HG03103 (cell line): ENCODE data around the gene DNAAF3.
"Not testable (repeated sequence)": the region's sequence is repeated elsewhere in the genome, so short reads cannot be mapped to it uniquely, and the experiment has no call there.

Experiments used
- ATAC-seq: cut with Tn5 transposase; IDR thresholded peaks from one replicate; pipeline ENCODE4 v1.9.1; 2021; ENCODE audit warnings: low read depth; ENCODE audit not compliant: unreplicated experiment

DNAAF3 gene

GRCh38 chr19:55176076-55176475 is 9.7 kb upstream of the DNAAF3 start:
- no peak for ATAC-seq

- ATAC-seq: no peak
Measured at GRCh38 chr19:55175117-55175867, 8.9 kb upstream of the DNAAF3 start.

- no peak for ATAC-seq
Measured at GRCh38 chr19:55174425-55175116, 8.2 kb upstream of the DNAAF3 start.

GRCh38 chr19:55173714-55174409 is 7.4 kb upstream of the DNAAF3 start:
- no peak for ATAC-seq

- no peak for ATAC-seq
Measured at GRCh38 chr19:55173186-55173713, 6.8 kb upstream of the DNAAF3 start.

- no peak for ATAC-seq
Measured at GRCh38 chr19:55172741-55173140, 6.3 kb upstream of the DNAAF3 start.

- ATAC-seq: not testable (repeated sequence)
Measured at GRCh38 chr19:55172318-55172717, 5.9 kb upstream of the DNAAF3 start.

GRCh38 chr19:55171440-55171839 is 5.0 kb upstream of the DNAAF3 start:
- ATAC-seq: no peak

- no peak for ATAC-seq
Measured at GRCh38 chr19:55169136-55169535, 2.7 kb upstream of the DNAAF3 start.

- ATAC-seq: no peak
Measured at GRCh38 chr19:55165952-55166529, 372 bp downstream of the DNAAF3 start.

- no peak for ATAC-seq
Measured at GRCh38 chr19:55161571-55162322, 4.7 kb downstream of the DNAAF3 start.

- no peak for ATAC-seq
Measured at GRCh38 chr19:55160986-55161365, 5.4 kb downstream of the DNAAF3 start.

GRCh38 chr19:55160128-55160985 is 6.1 kb downstream of the DNAAF3 start:
- ATAC-seq: no peak

- no peak for ATAC-seq
Measured at GRCh38 chr19:55158848-55159749, 7.3 kb downstream of the DNAAF3 start.

GRCh38 chr19:55158423-55158822 is 8.0 kb downstream of the DNAAF3 start:
- no peak for ATAC-seq

- no peak for ATAC-seq
Measured at GRCh38 chr19:55157064-55157908, 9.1 kb downstream of the DNAAF3 start, which contains the start of gene TNNI3. TSS of gene TNNI3 (minus strand) at chr19:55157732. CDS start at chr19:55157589, 143 bp downstream.
